Transverse colon (tissue), 4 donors: ENCODE measurements around the gene COX7A2L. TPM values are rescaled to one million over a fixed set of nuclear protein-coding genes. Genes with fewer than 3 reads are reported as not detected.

ENCODE experiments used
- DNase-seq: peaks from one replicate; pipeline ENCODE4 v3.0.0-alpha.2; 2019
- H3K27ac ChIP-seq, 4 donors: fragments of 200-600 bp; sonication (generic); 2 replicates each; pipeline ENCODE4 v1.5.1; 2016 to 2018; ENCODE audit warnings: inconsistent platforms in 4 of 4
- H3K27me3 ChIP-seq: fragments of 200-600 bp; sonication (generic); 2 replicates; pipeline ENCODE4 v1.5.1; 2017; ENCODE audit warnings: inconsistent platforms
- H3K36me3 ChIP-seq, 4 donors: fragments of 200-600 bp; sonication (generic); 2 replicates each; pipeline ENCODE4 v1.5.1; 2017 to 2019; ENCODE audit warnings: inconsistent platforms in 4 of 4
- H3K4me1 ChIP-seq, 4 donors: fragments of 200-600 bp; sonication (generic); 2 replicates each; pipeline ENCODE4 v1.5.1; 2017 to 2020; ENCODE audit warnings: inconsistent platforms in 4 of 4
- H3K4me3 ChIP-seq, 4 donors: fragments of 200-600 bp; sonication (generic); 1 replicate in 1 of 4; 2 replicates in 3 of 4; pipeline versions ENCODE4 v1.5.1 to v1.6.1; 2017 to 2019; ENCODE audit warnings: inconsistent platforms in 4 of 4
- H3K9me3 ChIP-seq, 2 donors: fragments of 200-600 bp; sonication (generic); 2 replicates each; pipeline ENCODE4 v1.5.1; 2017 to 2019; ENCODE audit warnings: inconsistent platforms in 2 of 2
- CTCF ChIP-seq, 5 experiments: fragments of 200-600 bp in 3 of 5; fragments of 450-650 bp in 2 of 5; sonication (generic) in 3 of 5; IDR thresholded peaks; 1 replicate in 2 of 5; 2 replicates in 3 of 5; pipeline ENCODE4 v1.5.1; 2016 to 2017; ENCODE audit warnings: antibody characterized with exemption in 5 of 5, inconsistent platforms in 3 of 5, mild to moderate bottlenecking in 2 of 5, moderate library complexity in 1 of 5
- EP300 ChIP-seq: sonication (generic); formaldehyde crosslinking; IDR thresholded peaks from one replicate; pipeline ENCODE4 v1.6.1; 2017; ENCODE audit warnings: antibody characterized with exemption, low read depth
- POLR2A ChIP-seq: fragments of 450-650 bp; IDR thresholded peaks from one replicate; pipeline ENCODE4 v1.6.1; 2016; ENCODE audit warnings: antibody characterized with exemption, mild to moderate bottlenecking, moderate library complexity
- POLR2AphosphoS5 ChIP-seq, 3 donors: sonication (generic); formaldehyde crosslinking; IDR thresholded peaks; one replicate each; pipeline ENCODE4 v1.6.1; 2016; ENCODE audit warnings: antibody characterized with exemption in 3 of 3
- WGBS, 2 donors: methylation state at CpG; one replicate each; pipeline ENCODE4 v1.1.5; 2018; ENCODE audit warnings: low coverage in 1 of 2; 5-methylcytosine and 5-hydroxymethylcytosine counted together
- in situ Hi-C, 4 donors: fragments of 200-750 bp; cut with MboI; loops; one replicate each; pipeline versions ENCODE4 v1.15.0 to v1.15.1; 2017; ENCODE audit warnings: low sequenced_read_pairs in 3 of 4, low pct_ligation_motif_present in 1 of 4, low pct_unique_long_range_greater_than_20kb in 1 of 4
- intact Hi-C: fragments of 100-400 bp; cut with DNase I; formaldehyde crosslinking; loops from one replicate; pipeline ENCODE4 v1.15.1; 2023; ENCODE audit warnings: low total_unique reads
- total RNA-seq, 4 donors: library from RNA; depleted of rRNA; stranded (reverse); fragments of >200 nt; gene quantifications; one replicate each; pipeline ENCODE4 v1.1.0, GENCODE V29; 2016

Gene COX7A2L
- total RNA-seq, 4 donors from 2014 or later = 12.3 to 180 (median 152) TPM

- TF ChIP-seq POLR2A (no peak), EP300 (no peak), CTCF (IDR thresholded peaks at IDR 0.05) (no peak), POLR2AphosphoS5 (IDR thresholded peaks at IDR 0.05) (no peak)
- H3K27me3 ChIP-seq = no peaks in the 10 kb centered on the region
Observed at GRCh38 chr2:42340045-42340937, 20.7 kb downstream of the COX7A2L start.

DNA sequence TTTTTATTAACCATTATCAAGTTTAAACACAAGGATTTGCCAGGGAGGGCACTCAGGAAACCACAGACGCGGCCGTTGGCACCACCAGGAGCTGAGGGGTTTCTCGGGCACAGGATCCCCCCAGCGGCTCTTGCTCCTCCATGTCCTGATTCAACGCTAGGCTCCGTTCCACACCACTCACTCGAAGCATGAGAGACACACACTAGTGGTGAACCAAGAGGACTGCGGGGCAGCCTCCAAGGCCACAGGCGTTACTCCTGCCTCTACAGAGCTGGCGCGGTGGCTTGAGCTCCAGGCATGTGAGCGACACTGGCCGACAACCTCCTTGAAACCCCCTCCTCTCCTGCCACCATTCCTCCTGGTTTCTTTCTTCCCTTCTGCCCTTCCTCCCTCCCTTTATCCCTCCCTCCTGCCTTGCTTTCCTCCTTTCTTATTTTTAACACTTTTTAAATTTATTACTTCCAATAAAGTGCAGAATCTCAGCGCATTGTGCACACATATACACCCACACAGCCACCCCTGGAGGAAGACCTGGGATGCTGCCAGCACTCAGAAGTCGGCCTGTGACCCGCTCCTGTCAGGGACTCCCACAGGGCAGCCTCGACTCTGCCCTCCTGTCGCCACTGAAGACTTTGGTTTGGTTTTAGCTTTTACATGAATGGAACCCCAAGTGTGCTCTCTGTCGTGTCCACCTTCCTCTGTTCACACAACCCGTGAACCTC lies 21.7 kb downstream of the COX7A2L start:
- Histone ChIP-seq H3K27ac (no peak overlapping the region), H3K4me3 (no peak overlapping the region), H3K36me3 (no peaks in the 10 kb centered on the region), H3K27me3 (no peaks in the 10 kb centered on the region), H3K9me3 (no peaks in the 10 kb centered on the region), H3K4me1 (peaks cover 0 to 10% (median 6%) of the 10 kb centered on the region in 4 donors)
- TF ChIP-seq POLR2A = no peak
- no peak for TF ChIP-seq POLR2AphosphoS5 (IDR thresholded peaks at IDR 0.05)
- TF ChIP-seq CTCF (IDR thresholded peaks at IDR 0.05) = no peak
- no peak for TF ChIP-seq EP300
- intact Hi-C loops (no loop called here), in situ Hi-C loops (loop anchor here in 3 of 4 donors (25.0 kb wide), 2 partner anchors 227 to 477 kb away; no protein-coding TSS in a partner anchor)
- no peak for DNase-seq
- 88 to 92% methylated on average over 15 to 21 of the region's 21 CpGs for WGBS, 2 donors

More at GRCh38 chr2:42340045-42340937, 20.7 kb downstream of the COX7A2L start:
- 91 to 98% methylated on average over 7 to 23 of the region's 23 CpGs for WGBS, 2 donors
- H3K9me3 ChIP-seq = no peaks in the 10 kb centered on the region
- H3K4me3 ChIP-seq = no peak overlapping the region
- H3K4me1 ChIP-seq = peaks cover 0 to 10% (median 6%) of the 10 kb centered on the region in 4 donors
- peaks cover 0 to 8% (median 0%) of the 10 kb centered on the region in 4 donors for H3K36me3 ChIP-seq
- no peak overlapping the region for H3K27ac ChIP-seq
- in situ Hi-C loops (loop anchor here in 3 of 4 donors (25.0 kb wide), 2 partner anchors 228 to 478 kb away; no protein-coding TSS in a partner anchor), intact Hi-C loops (no loop called here)
- no peak for DNase-seq

DNA sequence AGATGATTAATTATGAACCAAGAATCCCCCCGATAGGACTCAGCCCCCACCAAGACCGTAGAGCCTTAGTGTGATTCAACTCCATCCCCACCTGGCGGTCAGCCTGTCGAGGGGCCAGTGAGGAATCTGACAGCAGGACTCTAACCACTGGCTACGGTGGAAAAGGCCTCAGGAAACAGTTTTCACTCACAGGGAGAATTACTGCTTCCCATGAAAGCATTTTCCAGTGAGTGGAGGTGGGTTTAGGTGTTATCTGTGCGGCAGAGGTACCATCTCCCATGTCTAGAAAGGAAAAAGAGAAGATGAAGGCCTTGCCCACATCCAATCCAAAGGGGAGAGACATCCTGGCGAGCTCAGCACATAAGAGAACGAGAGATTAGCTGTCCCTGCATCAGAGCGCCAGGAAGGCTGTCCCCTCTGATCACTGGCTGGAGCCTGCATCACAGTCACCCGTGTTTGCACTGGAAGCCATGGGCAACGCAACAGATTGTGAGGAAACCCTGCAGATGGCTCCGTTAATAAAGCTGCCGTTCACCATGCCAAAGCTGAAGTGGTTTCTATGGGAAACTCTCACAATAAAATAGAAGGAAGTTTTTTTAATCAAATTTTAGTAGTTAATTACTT lies 22.3 kb downstream of the COX7A2L start:
- TF ChIP-seq CTCF (IDR thresholded peaks at IDR 0.05) (no peak), EP300 (no peak), POLR2A (no peak), POLR2AphosphoS5 (IDR thresholded peaks at IDR 0.05) (no peak)

More for the DNA sequence above, 22.3 kb downstream of the COX7A2L start:
- no peaks in the 10 kb centered on the region for H3K9me3 ChIP-seq
- WGBS, 2 donors = 88 to 94% methylated on average over 4 to 13 of the region's 13 CpGs
- no peak overlapping the region for H3K4me3 ChIP-seq
- in situ Hi-C loops (loop anchor here in 3 of 4 donors (25.0 kb wide), 2 partner anchors 226 to 476 kb away; no protein-coding TSS in a partner anchor), intact Hi-C loops (no loop called here)
- no peak overlapping the region for H3K27ac ChIP-seq
- H3K4me1 ChIP-seq = peaks cover 0 to 10% (median 6%) of the 10 kb centered on the region in 4 donors
- no peak for DNase-seq
- no peaks in the 10 kb centered on the region for H3K27me3 ChIP-seq
- peaks cover 0 to 3% (median 0%) of the 10 kb centered on the region in 4 donors for H3K36me3 ChIP-seq
